Renal pelvis (tissue), 4 donors: ENCODE results near the gene ASCL3. TPM values are rescaled to one million over a fixed set of nuclear protein-coding genes. Genes with fewer than 3 reads are reported as not detected.
"Not testable (repeated sequence)": the region's sequence is repeated elsewhere in the genome, so short reads cannot be mapped to it uniquely, and the experiment has no call there.

ENCODE experiments used
- DNase-seq: peaks from one replicate; pipeline ENCODE4 v3.0.0-alpha.2; 2013
- polyA plus RNA-seq, 3 donors: library from polyadenylated mRNA; unstranded; fragments of 120-200 nt; gene quantifications; one replicate each; pipeline ENCODE4 v1.2.1, GENCODE V29; 2013; ENCODE audit not compliant: insufficient read length in 3 of 3

The ASCL3 gene
- polyA plus RNA-seq, 3 donors = 0.36 to 0.37 TPM; not detected in 1

GRCh38 chr11:8911029-8911823 is 31.6 kb downstream of the ASCL3 start, which contains the start of gene AKIP1:
TSS of gene AKIP1 (plus strand) at chr11:8911189. CDS start at chr11:8911450, 261 bp downstream.
- DNase-seq = peak; percentile 98

DNA sequence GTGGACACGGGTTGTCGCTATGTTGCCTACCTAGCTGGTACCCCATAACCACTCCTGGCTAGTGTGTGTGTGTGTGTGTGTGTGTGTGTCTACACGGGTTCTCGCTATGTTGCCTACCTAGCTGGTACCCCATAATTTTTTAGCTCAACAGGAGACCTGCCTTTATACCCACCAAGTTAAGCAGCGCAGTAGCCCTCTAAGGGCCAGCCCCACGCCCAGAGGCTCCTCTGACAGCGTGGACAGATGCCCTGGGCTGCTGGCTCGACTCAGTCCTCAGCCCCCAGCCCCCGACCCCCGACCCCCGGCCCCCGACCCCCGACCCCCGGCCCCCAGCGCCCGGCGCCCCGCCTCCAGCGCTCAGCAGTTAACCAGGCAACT is 32.2 kb downstream of the ASCL3 start:
- no peak for DNase-seq

- DNase-seq = no peak
These were observed 34.7 kb downstream of the ASCL3 start for GRCh38 chr11:8908099-8908498.

DNA sequence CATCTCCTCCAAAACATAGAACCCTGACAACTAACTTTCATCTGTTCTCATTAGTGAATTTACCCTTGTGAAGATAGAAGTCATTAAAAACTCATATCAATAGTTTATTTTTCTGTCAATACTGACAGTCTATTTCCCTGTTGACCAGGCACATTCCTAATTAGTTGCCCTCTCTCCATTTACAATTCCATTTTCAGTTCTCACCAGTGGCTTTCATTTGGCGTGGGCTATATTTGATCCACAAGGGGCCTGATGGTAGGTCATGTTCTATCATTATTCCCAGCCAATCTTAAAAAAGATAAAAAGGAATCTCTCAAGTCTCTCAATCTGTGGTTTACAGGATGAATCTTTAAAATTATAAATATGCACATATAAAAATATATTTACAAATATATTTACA is 35.7 kb downstream of the ASCL3 start:
- no peak for DNase-seq

DNA sequence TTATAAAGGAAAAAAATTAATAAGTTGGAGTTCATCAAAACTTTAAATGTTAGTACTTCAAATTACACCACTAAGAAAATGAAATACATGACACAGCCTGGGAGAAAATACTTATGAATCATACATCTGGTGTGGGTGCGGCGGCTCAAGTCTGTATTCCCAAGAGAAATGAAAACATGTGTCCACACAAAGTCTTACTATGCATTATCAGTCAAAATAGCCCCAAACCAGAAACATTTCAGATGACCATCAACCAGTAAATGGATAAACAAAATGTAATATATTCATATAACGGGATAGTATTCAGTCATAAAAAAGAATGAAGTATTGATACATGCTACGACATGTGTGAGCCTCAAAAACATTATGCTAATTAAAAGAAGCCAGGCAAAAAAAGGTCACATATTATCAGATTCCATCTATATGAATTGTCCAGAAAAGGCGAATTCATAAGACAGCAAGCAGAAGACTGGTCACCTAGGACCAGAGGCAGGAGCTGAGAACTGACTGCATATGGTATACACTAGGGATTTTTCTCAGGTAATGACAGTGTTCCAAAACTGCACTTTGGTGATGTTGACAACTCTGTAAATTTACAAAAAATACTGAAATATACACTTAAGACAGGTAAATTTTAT is 37.2 kb downstream of the ASCL3 start:
- DNase-seq = no peak

DNA sequence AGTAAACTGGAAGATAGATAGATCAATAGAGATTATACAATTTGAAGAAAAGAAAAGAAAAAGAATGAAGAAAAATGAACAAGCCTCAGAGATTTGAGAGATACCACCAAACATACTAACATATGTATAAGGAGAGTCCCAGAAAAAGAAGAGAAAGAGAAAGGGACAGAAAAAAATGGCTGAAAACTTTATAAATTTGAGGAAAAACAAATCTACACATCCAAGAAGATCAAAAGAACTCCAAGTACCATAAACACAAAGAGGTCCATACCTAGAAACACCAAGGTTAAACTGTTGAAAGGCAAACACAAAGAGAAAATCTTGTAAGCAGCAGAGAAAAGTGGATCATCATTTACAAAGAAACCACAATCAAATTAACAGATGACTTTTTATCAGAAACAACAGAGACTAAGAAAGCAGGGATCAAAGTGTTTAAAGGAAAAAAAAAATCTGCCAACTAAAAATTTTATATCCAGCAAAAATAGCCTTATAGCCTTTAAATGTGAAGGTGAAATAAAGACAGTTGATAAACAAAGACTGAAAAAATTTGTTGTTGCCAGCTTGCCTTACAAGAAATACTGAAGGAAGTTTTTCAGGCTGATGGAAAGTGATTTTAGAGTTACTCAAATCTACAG is 43.6 kb downstream of the ASCL3 start:
- DNase-seq = no peak

DNA sequence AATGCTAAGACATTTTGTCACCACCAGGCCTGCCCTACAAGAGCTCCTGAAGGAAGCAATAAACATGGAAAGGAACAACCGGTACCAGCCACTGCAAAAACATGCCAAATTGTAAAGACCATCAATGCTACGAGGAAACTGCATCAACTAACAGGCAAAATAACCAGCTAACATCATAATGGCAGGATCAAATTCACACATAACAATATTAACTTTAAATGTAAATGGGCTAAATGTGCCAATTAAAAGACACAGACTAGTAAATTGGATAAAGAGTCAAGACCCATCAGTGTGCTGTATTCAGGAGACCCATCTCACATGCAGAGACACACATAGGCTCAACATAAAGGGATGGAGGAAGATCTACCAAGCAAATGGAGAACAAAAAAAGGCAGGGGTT is 51.6 kb downstream of the ASCL3 start:
- not testable (repeated sequence) for DNase-seq

Other genes with a start within 250 kb of the ASCL3 start
- gene AKIP1, start 31.8 kb downstream of the ASCL3 start, polyA plus RNA-seq = 10 to 100 TPM; 18.6 to 20.6 (median 18.8) TPM
- gene C11orf16, start 10.1 kb downstream of the ASCL3 start, polyA plus RNA-seq = 1 to 10 TPM in 2 of 3 donors, under 1 TPM in 1; 0.90 to 1.7 (median 1.1) TPM
- gene TMEM9B, start 21.4 kb upstream of the ASCL3 start, polyA plus RNA-seq = 10 to 100 TPM; 55.5 to 62.1 (median 55.5) TPM
- 1 to 10 TPM in 1 of 3 donors, under 1 TPM in 2; 0.60 to 1.1 (median 0.96) TPM for gene NRIP3, start 61.0 kb upstream of the ASCL3 start, polyA plus RNA-seq
- gene SCUBE2, start 148.6 kb upstream of the ASCL3 start, polyA plus RNA-seq = 1 to 10 TPM; 4.9 to 7.5 (median 7.1) TPM